Activated CD8-positive, alpha-beta T cell treated with anti-CD3 and anti-CD28 coated beads for 36 hours (primary cell): Measurements from ENCODE around the gene MZT1. TPM values are rescaled to one million over a fixed set of nuclear protein-coding genes. Genes with fewer than 3 reads are reported as not detected.
A peak's percentile ranks its signal among the peaks of the same experiment; 100 is the strongest.

Experiments used
- ATAC-seq: fragments of 200-7000 bp; cut with Tn5 transposase; one replicate; pipeline ENCODE4 v1.10.0; 2021; ENCODE audit warnings: mild to moderate bottlenecking, moderate library complexity
- CTCF ChIA-PET: fragments of 350-600 bp; sonication (Branson Sonifier 250); formaldehyde crosslinking; loops from one replicate; lab custom pipeline; 2021; ENCODE audit warnings: antibody characterized with exemption; lab: Charles Lee
- POLR2A ChIA-PET: fragments of 350-600 bp; sonication (Branson Sonifier 250); formaldehyde crosslinking; loops from one replicate; lab custom pipeline; 2021; ENCODE audit warnings: antibody characterized with exemption; lab: Charles Lee
- DNase-seq: peaks from one replicate; pipeline ENCODE4 v3.0.0-alpha.2; 2020
- H3K27ac Mint-ChIP-seq: one replicate; pipeline ENCODE4 v1.8.0; 2021; ENCODE audit warnings: mild to moderate bottlenecking, mixed read lengths
- H3K27me3 Mint-ChIP-seq: one replicate; pipeline ENCODE4 v1.8.0; 2021; ENCODE audit warnings: mixed read lengths
- H3K36me3 Mint-ChIP-seq: one replicate; pipeline ENCODE4 v1.8.0; 2021; ENCODE audit warnings: low read depth, mixed read lengths
- H3K4me1 Mint-ChIP-seq: one replicate; pipeline ENCODE4 v1.8.0; 2021; ENCODE audit warnings: low read depth, mixed read lengths
- H3K4me3 Mint-ChIP-seq: one replicate; pipeline ENCODE4 v1.8.0; 2021; ENCODE audit warnings: mild to moderate bottlenecking, moderate library complexity, mixed read lengths
- H3K9me3 Mint-ChIP-seq: one replicate; pipeline ENCODE4 v1.8.0; 2021; ENCODE audit warnings: mixed read lengths
- CTCF ChIP-seq: fragments of 200-600 bp; IDR thresholded peaks from one replicate; pipeline ENCODE4 v1.8.0; 2022; ENCODE audit warnings: antibody characterized with exemption, mild to moderate bottlenecking
- intact Hi-C: fragments of 100-400 bp; cut with micrococcal nuclease; formaldehyde crosslinking; loops from one replicate; pipeline ENCODE4 v1.10.0; 2022
- total RNA-seq, 2 experiments: library from RNA; stranded (reverse); gene quantifications; one replicate each; pipeline ENCODE4 v1.2.3, GENCODE V29; 2021

MZT1 gene
- total RNA-seq, 2 experiments from 2014 or later, result 31.1 to 34.5 TPM

GRCh38 chr13:72700509-72700908 is 26.9 kb downstream of the MZT1 start:
- Mint-ChIP-seq H3K27ac (no peak overlapping the region), H3K4me3 (no peak overlapping the region), H3K27me3 (no peaks in the 10 kb centered on the region), H3K36me3 (peaks cover 3% of the 10 kb centered on the region), H3K9me3 (peaks cover 8% of the 10 kb centered on the region), H3K4me1 (no peaks in the 10 kb centered on the region)
- ChIA-PET POLR2A (no interaction called here), CTCF (no interaction called here)
- intact Hi-C loops, result no loop called here
- TF ChIP-seq CTCF, result no peak
- ATAC-seq, result no peak
- no peak for DNase-seq

- ChIA-PET POLR2A (interaction anchor here (0.6 kb wide), 1 partner anchor 117 kb away, joined by 3 read pairs; no protein-coding TSS in a partner anchor), CTCF (interaction anchor here (1.0 kb wide), 1 partner anchor 14 kb away, joined by 3 read pairs; no protein-coding TSS in a partner anchor)
- Mint-ChIP-seq H3K4me1 (no peaks in the 10 kb centered on the region), H3K4me3 (no peak overlapping the region), H3K9me3 (peaks cover 2% of the 10 kb centered on the region), H3K27ac (no peak overlapping the region), H3K36me3 (no peaks in the 10 kb centered on the region), H3K27me3 (no peaks in the 10 kb centered on the region)
- ATAC-seq (no peak), DNase-seq (no peak)
- TF ChIP-seq CTCF, result no peak
- intact Hi-C loops, result no loop called here
Observed at GRCh38 chr13:72698164-72698563, 29.3 kb downstream of the MZT1 start.

GRCh38 chr13:72696579-72696978 is 30.9 kb downstream of the MZT1 start:
- ATAC-seq, result no peak
- Mint-ChIP-seq H3K27me3 (no peaks in the 10 kb centered on the region), H3K9me3 (peaks cover 7% of the 10 kb centered on the region), H3K4me3 (no peak overlapping the region), H3K36me3 (no peaks in the 10 kb centered on the region), H3K4me1 (no peaks in the 10 kb centered on the region), H3K27ac (no peak overlapping the region)
- no peak for DNase-seq
- POLR2A ChIA-PET, result no interaction called here
- intact Hi-C loops, result no loop called here
- CTCF ChIA-PET, result no interaction called here
- TF ChIP-seq CTCF, result peak; percentile 20

GRCh38 chr13:72694314-72694713 is 33.1 kb downstream of the MZT1 start:
- no peak for TF ChIP-seq CTCF
- Mint-ChIP-seq H3K4me1 (no peaks in the 10 kb centered on the region), H3K36me3 (no peaks in the 10 kb centered on the region), H3K9me3 (peaks cover 6% of the 10 kb centered on the region), H3K27me3 (peaks cover 5% of the 10 kb centered on the region), H3K27ac (no peak overlapping the region), H3K4me3 (no peak overlapping the region)
- POLR2A ChIA-PET, result no interaction called here
- CTCF ChIA-PET, result interaction anchor here (1.2 kb wide), 1 partner anchor 8 kb away, joined by 3 read pairs; no protein-coding TSS in a partner anchor
- DNase-seq, result no peak
- intact Hi-C loops, result no loop called here
- no peak for ATAC-seq

GRCh38 chr13:72693832-72694231 is 33.6 kb downstream of the MZT1 start:
- intact Hi-C loops, result no loop called here
- Mint-ChIP-seq H3K27me3 (peaks cover 5% of the 10 kb centered on the region), H3K4me3 (no peak overlapping the region), H3K4me1 (no peaks in the 10 kb centered on the region), H3K36me3 (no peaks in the 10 kb centered on the region), H3K9me3 (peaks cover 6% of the 10 kb centered on the region), H3K27ac (no peak overlapping the region)
- ChIA-PET CTCF (interaction anchor here (1.2 kb wide), 1 partner anchor 8 kb away, joined by 3 read pairs; no protein-coding TSS in a partner anchor), POLR2A (no interaction called here)
- TF ChIP-seq CTCF, result no peak
- ATAC-seq, result no peak
- DNase-seq, result no peak
